Loucy (cell line): ENCODE measurements around the gene HDLBP.

Experiments used
- CTCF ChIP-seq: fragments of 200-600 bp; sonication (generic); conservative IDR thresholded peaks from 2 replicates; pipeline ENCODE4 v1.5.1; 2014; ENCODE audit warnings: mild to moderate bottlenecking, antibody characterized with exemption, low read length
- EZH2phosphoT487 ChIP-seq: fragments of 200-600 bp; IDR thresholded peaks from 2 replicates; pipeline ENCODE4 v1.6.1; 2018; ENCODE audit warnings: antibody characterized with exemption, mild to moderate bottlenecking, moderate library complexity, borderline replicate concordance

DNA sequence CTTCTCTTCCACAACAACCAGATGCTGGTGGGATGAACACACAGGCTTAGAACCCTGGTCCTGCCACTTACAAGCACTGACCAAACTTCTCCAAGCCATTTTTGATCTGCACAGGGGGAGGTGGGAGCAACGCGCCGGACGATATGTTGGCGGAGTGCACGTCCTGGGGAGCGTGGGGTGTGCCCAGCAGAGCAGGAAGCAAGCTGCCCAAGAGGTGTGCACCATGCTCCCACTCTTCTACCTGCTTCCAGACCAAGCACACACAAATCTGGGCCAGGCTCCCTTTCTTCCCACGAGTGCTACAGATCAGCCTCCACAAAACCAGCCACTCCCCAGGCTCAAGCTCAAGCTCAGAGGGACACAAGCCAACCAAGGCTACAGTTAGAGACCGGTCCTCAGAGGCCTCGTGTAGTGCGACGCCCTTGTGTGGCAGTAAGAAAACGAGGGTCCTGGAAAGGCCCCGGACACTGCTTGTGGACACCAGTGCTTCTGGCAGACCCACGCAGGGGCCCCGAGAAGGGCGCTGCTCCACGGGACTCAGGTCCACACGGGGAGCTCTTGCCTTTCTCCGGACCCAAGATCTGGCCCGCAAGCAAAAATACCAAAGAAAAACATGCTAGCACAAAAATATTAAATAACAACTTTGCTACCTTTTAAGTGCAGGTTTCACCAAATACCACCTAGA, 75.0 kb downstream of the HDLBP start:
- TF ChIP-seq CTCF (no peak), EZH2phosphoT487 (no peak)
